Left lobe of liver (tissue), 2 donors: Measurements from ENCODE around the gene LIN52. TPM values are rescaled to one million over a fixed set of nuclear protein-coding genes. Genes with fewer than 3 reads are reported as not detected.

Experiments
- ATAC-seq: fragments of 200-7000 bp; cut with Tn5 transposase; one replicate; pipeline ENCODE4 v1.9.1; 2020; ENCODE audit warnings: mild to moderate bottlenecking, moderate library complexity
- DNase-seq: peaks from one replicate; pipeline ENCODE4 v3.0.0-alpha.2; 2020; ENCODE audit warnings: low spot score
- total RNA-seq: library from RNA; stranded (reverse); gene quantifications from one replicate; pipeline ENCODE4 v1.2.1, GENCODE V29; 2021
- donor health status: DM: no; HTN: no; CAD: no; lungs with moderate emphysema.
- donor health status: DM: no; HTN: yes; CAD: no.

The LIN52 gene, protein sequence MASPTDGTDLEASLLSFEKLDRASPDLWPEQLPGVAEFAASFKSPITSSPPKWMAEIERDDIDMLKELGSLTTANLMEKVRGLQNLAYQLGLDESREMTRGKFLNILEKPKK
- total RNA-seq, result 5.6 TPM

DNA sequence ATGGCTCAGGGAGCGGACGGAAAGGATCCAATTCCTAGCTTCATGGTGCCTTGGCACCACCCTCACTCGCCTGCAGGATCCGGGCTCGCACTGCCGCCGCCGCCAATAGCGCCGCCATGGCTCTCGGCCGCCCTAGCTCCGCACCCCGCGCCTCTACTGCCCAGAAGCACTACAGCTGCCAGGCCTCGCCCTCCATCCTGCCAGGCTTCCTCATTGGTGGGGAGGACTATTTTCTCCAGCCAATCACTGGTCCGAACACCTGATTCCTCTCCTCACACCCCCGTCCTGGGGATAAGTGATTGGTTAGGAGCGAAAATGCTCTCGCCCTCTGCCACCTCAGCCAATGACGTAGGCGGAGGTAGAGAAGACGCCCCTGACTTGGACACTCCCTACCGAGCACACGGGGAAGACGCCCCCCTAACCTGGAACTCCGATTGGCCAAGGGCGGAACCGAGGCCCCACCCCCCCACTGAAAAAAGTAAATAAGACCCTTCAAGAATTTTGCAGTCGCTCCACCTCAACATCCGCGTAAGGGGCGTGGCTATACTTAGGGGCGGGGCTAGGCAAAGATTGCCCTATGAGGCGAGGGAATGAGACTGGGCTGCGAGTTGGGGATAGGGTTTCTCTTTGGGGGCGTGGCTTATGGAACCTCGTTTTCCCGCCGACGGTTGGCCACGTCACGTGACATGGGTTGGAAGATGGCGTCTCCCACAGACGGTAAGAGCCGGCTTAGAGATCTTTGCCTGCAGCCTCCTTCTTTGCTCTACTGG lies at the start of gene LIN52, which contains the start of gene ALDH6A1:
Gene LIN52, plus strand, starts transcription at position 680 of the 770 bp plus-strand sequence. Its CDS starts 19 bp downstream, at position 699.
Gene ALDH6A1, minus strand, starts transcription at position 177 of the 770 bp plus-strand sequence. Its CDS starts 59 bp downstream, at position 118.
- DNase-seq (peak; percentile 100), ATAC-seq (peak; percentile 84)

DNA sequence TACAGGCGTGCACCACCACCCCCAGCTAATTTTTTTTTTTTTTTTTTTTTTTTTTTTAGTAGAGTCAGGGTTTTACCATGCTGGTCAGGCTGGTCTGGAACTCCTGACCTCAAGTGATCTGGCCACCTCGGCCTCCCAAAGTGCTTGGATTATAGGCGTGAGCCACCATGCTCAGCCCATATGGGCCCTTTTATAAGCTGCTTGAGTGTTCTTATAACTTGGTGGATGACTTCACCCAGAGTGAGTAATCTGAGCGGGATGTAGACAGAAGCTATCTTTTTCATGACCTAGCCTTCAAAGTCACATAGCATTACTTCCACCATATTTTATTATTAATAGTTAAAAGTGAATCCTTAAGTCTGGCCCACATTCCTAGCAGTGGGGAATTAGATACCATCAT lies 49.2 kb upstream of the LIN52 start:
- ATAC-seq, result no peak
- no peak for DNase-seq

DNA sequence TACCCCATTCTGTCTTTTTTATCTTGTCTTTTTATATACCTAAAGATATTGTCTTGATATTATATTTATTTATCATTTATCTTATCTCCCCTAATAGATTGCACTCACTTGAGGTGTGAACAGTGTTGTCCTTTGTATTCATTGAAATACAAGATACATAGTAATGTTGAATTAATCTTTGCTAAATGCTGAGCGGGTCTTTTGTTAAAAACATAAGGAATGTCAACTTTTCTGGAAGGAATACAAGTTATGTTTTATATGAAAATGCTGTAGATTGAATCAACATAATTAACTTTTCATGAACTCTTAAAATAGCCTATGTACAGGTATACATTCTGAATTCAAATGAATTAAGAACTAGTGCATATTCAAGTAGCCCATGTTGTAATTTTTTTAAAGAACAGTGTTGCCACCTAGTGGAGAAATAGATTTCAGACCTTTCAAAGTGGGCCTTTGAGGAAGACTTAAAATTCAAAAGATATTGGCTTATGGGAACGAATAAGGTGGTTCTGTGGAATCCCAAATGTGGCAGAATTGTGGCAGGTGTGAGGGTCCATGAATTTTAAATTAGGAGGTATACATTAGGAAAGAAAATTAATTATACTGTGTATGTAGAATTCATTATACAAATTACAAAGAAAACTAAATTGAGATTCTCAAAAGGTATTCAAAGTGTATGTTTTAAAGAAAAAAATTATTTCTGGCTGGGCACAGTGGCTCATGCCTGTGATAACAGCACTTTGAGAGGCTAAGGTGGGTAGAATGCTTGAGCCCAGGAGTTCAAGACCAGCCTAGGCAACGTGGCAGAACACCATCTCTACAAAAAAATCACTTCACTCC lies 46.5 kb upstream of the LIN52 start:
- no peak for DNase-seq
- peak; percentile 88 for ATAC-seq

DNA sequence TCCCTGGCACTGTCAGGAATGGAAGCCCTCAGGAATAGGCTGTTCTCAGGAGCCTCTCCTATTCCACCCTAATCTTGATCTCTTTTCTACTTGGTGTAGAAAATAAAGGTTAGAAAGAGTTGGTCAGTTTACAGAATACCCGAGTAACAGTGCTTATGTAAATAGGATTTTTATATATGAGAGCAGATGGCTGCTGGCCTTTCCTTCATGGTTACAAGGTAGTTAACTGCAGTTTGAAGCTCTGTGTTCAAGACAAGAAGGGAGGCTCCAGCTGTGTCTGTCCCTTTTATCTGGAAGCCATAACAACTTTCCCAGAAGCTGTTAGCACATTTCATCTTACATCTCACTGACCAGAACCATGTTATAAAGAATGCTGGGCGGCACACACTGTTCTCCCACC lies 42.5 kb upstream of the LIN52 start:
- DNase-seq, result no peak
- ATAC-seq, result no peak

DNA sequence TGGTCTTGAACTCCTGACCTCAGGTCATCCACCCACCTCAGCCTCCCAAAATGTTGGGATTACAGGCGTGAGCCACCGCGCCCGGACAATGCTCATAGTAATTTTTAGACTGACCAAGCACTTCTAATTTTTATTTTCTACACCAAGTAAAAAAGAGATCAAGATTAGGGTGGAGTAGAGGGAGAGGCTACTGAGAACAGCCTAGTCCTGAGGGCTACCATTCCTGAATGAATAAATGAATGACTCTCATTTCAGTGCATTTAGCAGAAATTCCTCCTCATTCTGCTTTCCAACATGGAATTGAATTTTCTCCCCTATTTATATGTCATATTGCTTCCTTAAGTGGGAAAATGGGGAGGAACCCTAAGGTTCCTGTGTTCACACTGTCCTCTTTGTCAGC lies 39.2 kb upstream of the LIN52 start:
- no peak for DNase-seq
- ATAC-seq, result no peak

DNA sequence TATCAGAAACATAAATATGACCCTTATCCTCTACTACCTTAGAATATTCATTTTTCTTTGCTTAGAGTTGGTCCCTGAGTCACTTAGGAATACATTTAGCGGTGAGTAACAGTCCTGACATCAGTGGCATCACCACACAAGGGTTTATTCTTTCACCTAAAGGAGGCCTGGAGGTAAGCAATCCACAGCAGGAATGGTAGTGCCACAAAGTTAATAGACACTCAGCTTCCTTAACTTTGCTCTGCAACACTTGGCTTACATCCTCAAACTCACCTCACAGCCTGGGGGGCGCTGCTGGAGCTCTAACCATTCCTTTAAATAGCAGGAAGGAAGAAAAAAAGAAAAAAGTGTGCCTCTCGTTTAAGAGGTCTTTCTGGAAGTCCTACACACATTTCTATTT lies 36.5 kb upstream of the LIN52 start:
- DNase-seq (no peak), ATAC-seq (no peak)

DNA sequence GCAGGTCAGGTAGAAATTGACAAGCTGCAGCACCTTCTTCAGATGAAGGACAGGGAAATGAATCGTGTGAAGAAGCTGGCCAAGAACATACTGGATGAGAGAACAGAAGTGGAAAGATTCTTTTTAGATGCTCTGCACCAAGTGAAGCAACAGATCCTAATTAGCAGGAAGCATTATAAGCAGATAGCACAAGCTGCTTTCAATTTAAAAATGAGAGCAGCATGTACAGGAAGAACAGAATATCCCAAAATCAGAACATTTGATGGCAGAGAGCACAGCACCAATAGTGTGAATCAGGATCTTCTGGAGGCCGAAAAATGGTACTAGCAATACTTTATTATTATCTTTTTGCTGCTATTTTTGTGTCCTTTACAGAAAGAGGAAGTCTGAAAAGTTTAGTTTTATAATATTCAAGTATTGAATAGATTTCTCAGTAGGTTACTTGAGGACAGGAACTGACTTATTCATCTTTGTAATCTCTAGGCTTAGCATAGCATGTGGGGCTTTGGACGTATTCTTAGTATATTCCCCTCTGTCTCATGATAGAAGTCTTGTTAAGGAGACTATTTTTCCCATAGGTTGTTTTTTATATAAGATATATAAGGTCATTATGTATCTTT lies 34.8 kb upstream of the LIN52 start:
- ATAC-seq, result no peak
- no peak for DNase-seq

DNA sequence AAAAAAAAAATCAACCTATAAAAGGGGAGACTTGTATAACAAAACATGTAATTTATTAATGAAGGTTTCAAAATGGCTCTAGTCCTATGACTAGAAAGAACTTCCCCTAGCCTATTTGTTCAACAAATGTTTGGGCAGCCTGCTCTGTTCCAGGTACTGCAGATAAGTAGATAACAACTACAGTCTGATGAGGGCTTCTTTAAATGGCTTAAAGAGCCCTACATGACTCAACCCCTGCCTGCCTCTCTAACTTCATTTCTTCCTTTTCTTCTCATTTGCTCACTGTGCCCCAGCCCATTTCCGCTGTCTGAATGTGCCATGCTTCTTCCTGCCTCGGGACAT lies 22.0 kb upstream of the LIN52 start:
- ATAC-seq (peak; percentile 85), DNase-seq (no peak)

DNA sequence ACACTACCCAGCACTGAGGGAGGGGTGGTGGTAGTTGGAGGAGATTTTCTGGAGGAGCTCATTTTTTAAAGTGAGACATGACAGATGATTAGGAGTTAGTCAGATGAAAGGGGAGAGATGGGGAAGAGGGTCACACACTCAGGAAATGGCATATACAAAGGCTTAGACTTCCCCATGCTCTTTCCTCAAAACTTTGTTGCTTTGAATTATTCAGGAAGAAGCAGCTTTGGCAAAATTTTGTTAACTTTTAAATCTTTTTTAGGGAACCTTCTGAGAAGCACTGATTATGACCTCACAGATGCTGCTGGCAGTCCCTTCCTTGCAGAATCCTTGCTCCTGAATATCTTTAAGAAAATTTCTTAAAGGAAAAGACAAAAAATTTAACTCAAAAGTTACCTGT lies 20.3 kb upstream of the LIN52 start:
- DNase-seq (no peak), ATAC-seq (no peak)

DNA sequence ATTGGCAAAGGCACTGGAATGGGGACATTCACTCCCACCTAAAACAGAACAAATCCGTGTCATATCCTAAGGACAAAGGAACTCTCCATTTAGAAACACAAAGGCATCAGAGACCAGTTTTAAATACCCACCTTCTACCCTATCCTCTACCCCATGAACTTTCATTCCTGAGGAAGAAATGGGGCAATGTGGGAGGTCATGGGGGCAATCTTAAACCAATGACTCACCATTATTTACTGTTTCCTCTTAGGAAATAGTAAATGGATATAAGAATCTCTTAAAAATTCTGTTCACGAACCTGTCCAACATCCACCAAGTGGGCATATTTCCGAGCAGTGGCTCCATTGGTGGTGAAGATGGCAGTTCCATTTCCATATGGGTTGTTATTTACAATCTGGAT lies 19.9 kb upstream of the LIN52 start:
- DNase-seq, result no peak
- ATAC-seq, result no peak

DNA sequence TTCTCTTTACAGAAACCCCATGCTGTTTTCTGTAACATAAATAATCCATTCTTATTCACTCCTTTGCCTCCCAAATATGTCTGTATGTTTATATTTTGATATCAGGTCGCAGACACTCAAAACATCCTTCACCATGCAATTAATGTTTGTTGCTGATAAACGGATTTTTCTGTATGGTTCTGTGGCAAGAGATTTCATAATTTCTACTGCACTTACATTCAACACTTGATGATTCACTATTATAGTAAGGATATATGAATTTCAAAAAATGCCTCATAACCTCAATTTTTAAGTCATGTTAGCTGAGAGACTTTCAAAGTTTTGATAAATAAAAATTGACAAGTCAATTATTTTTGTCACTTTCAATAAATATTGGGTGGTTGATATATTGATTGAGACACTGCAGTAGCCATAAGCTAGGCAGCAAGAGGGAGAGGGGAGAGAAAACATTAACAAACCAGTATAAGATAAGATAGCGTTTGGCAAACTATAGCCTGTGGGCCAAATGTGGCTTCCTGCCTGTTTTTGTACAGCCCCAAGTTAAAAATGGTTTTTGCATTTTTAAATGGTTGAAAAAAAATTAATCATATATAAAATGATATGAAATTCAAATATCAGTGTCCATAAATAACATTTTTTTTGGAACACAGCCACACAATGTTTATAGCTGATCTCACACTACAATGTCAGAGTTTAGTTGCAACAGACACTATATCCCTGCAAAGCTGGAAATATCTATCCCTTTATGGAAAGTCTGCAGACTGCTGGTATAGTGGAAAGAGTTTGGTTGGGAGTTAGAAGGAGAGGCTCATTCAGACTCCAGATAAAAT lies 18.8 kb upstream of the LIN52 start:
- DNase-seq, result no peak
- no peak for ATAC-seq

DNA sequence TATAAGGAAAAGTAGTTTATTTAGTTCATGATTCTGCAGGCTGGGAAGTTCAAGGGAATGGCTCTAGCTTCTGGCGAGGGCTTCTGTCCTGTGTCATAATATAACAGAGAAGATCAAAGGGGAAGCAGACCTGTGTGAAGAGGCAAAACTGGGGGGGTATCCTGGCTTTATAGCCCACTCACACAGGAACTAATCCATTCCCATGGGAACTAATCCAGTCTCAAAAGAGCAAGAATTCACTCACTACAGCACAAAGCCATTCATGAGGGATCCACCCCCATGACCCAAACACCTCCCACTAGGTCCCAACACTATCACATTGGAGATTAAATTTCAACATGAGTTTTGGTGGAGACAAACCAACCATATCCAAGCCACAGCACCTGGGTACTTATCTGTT lies 7.4 kb upstream of the LIN52 start:
- ATAC-seq, result no peak
- DNase-seq, result no peak

DNA sequence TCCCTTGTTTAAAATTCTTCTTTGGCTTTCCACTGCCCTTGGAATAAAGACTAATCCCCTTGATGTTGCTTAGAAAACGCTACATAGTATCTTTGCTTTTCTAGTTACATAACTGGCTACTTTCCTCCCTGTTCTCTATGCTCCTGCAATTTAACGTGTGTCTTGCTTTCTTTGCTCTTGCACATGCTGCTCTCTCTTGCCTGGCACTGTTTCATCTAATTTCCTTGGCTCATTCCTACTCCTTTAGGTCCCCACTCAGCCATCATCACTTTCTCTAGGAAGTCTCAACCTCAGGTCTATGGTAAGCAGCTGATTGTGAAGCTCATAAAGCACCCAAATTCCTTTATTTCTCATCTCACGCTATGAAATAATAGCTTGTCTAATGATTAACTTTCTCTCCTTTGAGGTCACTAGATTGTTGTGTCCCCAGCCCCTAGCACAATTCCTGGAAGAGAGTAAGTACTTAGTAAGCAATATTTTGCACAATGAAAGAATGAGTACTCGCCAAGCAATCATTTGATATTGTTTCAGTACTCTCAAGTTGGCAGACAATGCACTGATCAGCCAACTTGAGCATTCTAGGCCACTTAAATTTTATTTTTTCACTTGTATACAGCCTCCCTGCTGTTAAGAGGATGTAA lies 3.8 kb upstream of the LIN52 start:
- DNase-seq, result no peak
- no peak for ATAC-seq

DNA sequence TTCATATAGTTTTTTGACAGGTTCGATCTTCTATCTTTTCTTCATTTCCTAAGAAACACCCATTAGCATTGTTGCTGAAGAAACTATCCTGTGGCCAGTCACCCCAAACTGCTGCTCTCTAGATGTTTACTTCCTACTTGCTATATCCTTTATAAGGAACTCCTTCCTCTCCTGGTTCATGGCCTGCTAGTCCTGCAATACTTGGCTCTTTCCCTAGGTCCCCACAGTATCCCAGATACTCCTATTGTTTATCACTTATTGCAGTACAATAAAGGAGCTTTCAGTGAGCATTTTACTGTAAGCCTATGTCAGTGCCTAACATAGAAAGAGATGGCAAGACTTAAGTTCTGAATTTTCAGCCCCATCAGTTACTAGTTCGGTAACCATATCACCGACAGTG lies 3.3 kb upstream of the LIN52 start:
- no peak for DNase-seq
- no peak for ATAC-seq

DNA sequence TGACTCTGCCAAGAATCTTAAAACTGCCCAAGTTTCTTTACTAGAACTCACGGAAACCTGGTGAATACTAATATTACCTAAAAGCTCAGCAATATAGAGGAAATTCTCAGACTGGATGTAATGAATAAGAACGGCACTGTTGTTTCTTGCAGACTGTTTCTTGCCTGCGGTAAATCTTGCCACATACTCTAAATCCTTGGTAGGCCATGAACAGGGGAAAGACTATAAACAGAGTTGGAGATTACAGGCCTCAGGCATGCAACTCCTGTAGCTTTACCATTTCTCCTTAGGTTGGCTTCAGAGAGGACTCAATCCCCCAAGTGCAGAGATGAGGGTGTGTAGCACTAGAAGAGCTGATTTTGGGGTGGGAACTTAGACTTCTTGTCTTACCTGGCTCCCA lies 1.6 kb upstream of the LIN52 start:
- ATAC-seq (no peak), DNase-seq (no peak)

DNA sequence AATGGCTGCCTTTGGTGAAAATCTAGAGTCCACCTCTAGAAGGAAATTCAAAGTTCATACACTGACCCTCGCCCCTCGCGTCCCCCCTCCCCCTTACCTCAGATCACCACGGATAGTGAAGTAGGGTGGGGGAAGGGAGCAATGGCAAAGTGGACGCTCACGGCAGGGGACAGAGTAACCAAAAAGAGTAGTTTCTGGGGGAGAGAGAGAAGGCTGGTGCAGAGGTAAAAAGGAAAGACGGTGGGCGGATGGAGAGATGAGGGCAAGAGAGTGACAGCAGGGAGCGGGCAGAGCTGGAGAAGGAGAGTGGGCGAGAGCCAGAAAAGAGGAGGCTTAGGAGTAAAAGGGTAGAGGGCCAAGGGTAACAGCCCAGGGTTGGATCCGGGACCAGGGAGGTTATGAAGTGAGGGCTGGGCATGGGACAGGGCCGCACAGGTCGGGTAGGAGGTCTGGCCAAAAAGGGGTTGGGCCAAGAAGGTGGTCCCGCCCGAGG lies 926 bp upstream of the LIN52 start:
- ATAC-seq (peak; percentile 41), DNase-seq (peak; percentile 52)

DNA sequence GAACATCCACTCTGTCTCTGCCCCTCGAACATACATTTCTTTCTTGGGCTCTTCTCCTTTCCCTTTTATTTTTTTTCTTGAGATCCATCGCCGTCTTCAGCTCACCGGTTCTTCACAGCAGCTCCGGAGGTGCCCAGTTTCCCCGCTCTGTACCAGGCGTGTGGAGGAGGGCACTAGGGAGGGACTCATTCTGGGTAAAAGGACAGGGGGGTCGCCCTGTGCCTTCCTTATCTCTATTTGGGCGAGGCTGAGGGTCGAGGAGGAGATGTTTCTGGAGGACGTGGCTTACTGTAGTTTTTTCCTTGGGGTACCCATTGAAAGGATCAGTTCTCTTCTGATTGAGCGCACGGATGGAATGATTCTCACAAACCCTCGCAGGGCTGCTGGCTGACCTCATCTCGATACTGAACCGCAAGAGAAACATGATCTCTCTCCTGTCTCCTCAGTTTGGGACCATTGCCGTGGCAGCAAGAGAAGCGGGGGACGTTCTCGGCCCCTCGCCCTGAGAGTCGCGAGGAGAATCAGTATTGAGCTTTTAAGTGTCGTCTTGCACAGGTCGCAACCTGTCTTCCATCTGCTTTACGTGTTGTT lies 386 bp downstream of the LIN52 start:
- ATAC-seq, result peak; percentile 6
- no peak for DNase-seq

DNA sequence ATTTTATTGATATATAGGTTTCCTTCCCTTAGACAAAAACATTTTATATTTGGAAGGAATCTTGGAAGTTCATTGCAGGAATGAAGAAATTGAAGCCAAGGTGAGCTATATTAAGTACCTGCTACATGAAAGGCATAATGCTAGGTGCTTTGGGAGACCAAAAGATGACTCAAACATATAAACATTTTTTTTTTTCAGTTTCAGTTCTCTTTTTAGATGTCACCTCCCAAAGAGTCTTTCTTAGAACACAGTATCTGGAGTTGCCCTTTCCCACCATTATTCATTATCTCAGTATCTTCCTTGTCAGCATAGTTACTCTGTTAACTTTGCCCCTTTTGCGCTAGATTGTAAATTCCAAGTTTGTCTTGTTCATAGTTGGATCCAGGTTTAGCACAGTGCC lies 1.1 kb downstream of the LIN52 start:
- DNase-seq, result no peak
- no peak for ATAC-seq

DNA sequence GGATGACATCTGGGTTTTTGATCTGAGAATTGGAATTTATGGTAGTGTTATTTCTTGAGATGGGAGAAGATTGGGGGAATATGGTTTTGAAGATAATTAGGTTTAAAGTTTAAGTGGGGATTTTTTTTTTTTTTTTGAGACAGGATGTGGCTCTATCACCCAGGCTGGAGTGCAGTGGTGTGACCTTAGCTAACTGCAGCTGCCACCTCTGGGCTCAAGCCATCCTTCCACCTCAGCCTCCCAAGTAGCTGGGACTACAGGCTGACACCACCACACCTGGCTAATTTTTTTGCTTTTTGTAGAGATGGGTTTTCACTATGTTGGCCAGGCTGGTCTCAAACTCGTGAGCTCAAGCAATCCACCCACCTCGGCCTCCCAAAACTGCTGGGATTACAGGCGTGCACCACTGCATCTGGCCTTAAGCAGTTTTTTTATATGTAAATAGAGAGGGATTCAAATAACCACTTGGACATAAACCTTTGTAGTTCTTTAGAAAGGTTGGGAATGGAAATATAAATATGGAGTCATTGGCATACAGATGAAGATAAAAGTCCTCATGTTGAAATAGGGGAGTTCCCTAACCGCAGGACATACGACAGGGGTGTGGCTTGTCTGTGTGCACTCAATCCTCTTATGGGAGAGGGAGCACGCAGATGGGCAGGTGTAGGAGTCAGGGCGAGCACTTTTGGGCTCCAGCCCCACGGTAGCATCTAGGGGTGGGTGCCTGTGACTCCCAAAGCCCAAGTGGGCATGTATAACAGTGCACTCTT lies 4.7 kb downstream of the LIN52 start:
- ATAC-seq, result no peak
- DNase-seq, result no peak
